ENCODE results near the gene PDE2A.

GRCh38 chr11:72561856-72562255 is 112.4 kb downstream of the PDE2A start:
- TF ChIP-seq POLR2A (IDR thresholded peaks at IDR 0.05; ENCODE audit: low read depth, low read length), result no peak
- no peak for TF ChIP-seq CTCF (IDR thresholded peaks at IDR 0.05; ENCODE audit: extremely low read depth in 1 of 2, insufficient read depth in 1 of 2, low read depth in 1 of 2, low read length in 2 of 2)
- TF ChIP-seq POLR2AphosphoS5 (IDR thresholded peaks at IDR 0.05; ENCODE audit: insufficient read depth, low read depth, low read length), result no peak
- TF ChIP-seq EZH2 (IDR thresholded peaks at IDR 0.05; ENCODE audit: borderline replicate concordance, low read depth, low read length, severe bottlenecking), result no peak
- TF ChIP-seq MAX (IDR thresholded peaks at IDR 0.05; ENCODE audit: insufficient read depth, insufficient read length), result no peak
- no peak for TF ChIP-seq MYC (IDR thresholded peaks at IDR 0.05; ENCODE audit: low read depth, low read length)
- TF ChIP-seq GATA2 (IDR thresholded peaks at IDR 0.05; ENCODE audit: insufficient read depth, insufficient read length, low read depth, low read length), result no peak
- no peak for TF ChIP-seq FOS (IDR thresholded peaks at IDR 0.05; ENCODE audit: borderline replicate concordance, insufficient read depth, low read length)

All from endothelial cell of umbilical vein (primary cell).